Measurements from ENCODE around the gene TMEM273. TPM values are rescaled to one million over a fixed set of nuclear protein-coding genes. Genes with fewer than 3 reads are reported as not detected.

Gene TMEM273, protein sequence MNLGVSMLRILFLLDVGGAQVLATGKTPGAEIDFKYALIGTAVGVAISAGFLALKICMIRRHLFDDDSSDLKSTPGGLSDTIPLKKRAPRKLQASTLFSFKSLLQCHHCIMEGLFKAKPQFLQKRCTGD
- total RNA-seq = 17.6 TPM
- long read RNA-seq, transcript TMEM273-207 (6 exons, 614 nt) = major isoform, 8 of 13 reads
- long read RNA-seq, partial matches to known transcripts = 0 of 13 reads
- long read RNA-seq, other reads (novel, unspliced or antisense) = 5 of 13 reads

DNA sequence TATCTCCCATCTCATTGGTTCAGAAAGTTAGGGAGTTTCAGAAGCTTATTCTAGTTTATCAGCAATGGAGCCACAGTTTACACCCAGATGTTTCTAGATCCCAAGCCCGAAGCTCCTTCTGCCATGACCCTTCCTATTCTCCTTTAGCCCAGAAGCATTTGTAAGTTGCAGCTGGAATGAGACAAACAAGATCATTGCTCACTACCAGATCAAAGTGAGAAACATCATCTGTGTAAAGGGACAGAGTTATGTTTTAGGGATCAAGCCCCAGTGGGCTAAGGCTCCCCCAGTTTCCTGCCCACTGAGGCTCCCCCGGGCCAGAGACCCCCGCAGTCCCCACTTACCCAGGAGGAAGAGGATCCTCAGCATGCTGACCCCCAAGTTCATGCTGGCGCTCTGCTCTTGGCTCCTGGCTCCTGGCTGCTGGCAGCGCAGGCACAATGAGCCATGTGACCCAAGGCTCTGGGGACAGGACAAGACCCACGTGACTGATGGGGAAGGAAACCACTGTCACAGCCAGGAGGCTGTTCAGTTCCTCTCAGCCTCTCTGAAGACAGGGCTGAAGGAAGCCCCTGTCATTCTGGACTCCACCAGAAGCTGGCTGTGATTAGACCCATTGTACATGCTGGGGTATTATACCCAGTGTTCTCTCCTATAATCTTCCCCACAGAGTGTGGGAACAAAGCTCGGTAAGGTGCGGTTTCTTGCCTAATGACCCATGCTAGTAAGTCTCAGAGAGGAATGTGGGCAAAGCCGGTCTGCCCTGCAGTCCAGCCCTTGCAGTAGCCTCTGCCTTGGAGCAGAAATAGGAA, at the start of gene TMEM273:
TSS of gene TMEM273 (minus strand) at position 442 of the 812 bp plus-strand sequence. CDS start at position 387, 55 bp downstream.
- intact Hi-C loops (cut with micrococcal nuclease) = no loop called here
- DNase-seq (peak; percentile 88), ATAC-seq (peak; percentile 97)

DNA sequence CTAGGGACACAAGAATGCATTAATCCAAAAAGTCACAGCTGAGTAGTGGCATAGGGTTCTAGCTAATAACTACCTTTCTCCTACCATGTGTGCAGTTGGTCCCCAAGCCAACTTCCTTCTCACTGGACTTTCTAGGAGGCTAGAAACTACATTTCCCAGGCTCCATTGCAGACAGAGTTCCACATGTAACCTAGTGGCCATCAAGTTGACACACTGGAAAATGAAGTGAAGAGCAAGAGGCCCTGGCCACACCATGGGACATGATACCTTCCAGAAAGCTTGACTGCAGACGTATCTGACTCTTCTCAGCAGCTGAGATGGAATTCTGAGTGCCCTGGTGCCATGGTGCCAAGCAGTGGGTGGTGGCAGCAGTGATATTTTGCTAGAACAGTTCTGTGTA, 49.8 kb upstream of the TMEM273 start:
- intact Hi-C loops (cut with micrococcal nuclease) = loop anchor here (10.0 kb wide), 1 partner anchor 47 kb away; no protein-coding TSS in a partner anchor
- DNase-seq (no peak), ATAC-seq (no peak)

DNA sequence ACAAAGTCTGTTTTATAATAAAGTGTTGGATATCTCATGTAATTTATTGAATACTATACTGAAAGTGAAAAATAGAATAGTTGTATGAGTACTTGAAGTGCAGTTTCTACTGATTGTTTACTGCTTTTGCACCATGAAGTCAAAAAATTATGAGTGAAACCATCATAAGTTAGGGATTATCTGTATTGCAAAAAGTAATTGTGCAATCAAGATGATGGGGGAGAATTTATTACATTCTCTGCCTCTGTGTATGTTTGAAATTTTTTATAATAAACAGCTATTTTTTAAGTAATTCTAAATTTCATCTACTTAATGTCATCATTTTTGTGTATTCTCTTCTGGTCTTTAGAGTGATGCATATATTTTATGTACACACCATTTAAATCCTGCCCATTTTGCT, 47.2 kb upstream of the TMEM273 start:
- ATAC-seq (no peak), DNase-seq (no peak)
- intact Hi-C loops (cut with micrococcal nuclease) = loop anchor here (10.0 kb wide), 1 partner anchor 49 kb away; no protein-coding TSS in a partner anchor

DNA sequence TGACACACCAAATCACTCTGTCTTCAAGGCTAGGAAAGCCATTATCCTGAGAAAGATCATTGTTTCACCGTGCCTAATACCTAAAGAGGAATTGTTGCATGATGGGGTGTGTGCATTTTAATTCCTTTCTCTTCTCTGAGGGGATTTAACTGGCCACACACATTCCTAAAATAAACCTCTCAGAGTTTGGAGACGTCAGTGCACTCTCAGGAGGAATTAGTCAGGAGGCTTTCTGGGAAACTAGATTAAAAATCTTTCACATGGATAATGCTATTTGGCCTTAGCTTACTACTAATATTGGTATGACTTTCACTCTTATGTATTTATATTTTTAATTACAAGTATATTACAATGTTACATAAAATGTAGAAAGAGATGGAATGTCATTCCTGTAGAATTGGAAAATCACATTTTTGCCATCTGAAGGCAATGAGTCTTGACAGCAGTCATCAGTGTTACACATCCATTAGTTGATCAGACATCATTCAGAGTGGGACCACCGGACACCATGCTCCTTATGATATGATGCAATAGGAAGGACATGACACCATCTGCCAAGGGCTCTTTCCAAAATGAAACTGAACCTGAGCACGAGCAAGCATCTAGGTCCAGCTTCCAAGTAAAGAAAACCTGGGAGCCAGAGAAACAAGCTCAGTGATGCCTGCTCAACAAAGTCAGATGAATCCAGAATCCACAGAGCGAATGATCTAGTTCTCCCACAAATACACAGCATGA, 43.1 kb upstream of the TMEM273 start:
- no peak for ATAC-seq
- no peak for DNase-seq
- intact Hi-C loops (cut with micrococcal nuclease) = loop anchor here (10.0 kb wide), 1 partner anchor 54 kb away; no protein-coding TSS in a partner anchor

DNA sequence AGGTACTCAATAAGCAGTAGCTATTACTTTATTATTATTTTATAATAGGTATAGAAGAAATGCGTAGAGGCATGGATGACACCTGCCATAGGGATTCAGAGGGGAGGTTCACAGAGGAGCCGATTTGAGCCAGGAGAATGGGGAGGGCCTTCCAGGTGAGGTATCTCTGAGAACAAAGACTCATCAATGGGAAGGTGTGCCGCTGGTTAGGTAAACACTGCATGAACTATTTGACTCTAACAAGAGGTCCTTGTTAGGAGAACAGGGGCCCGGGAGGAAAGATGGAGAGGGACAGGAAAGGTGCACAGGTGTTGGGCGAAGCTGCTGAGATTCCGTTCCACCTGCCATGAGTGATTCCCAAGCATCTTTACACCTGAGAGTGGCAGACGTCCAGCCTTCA, 41.8 kb upstream of the TMEM273 start:
- ATAC-seq (no peak), DNase-seq (no peak)
- intact Hi-C loops (cut with micrococcal nuclease) = loop anchor here (10.0 kb wide), 1 partner anchor 55 kb away; no protein-coding TSS in a partner anchor

DNA sequence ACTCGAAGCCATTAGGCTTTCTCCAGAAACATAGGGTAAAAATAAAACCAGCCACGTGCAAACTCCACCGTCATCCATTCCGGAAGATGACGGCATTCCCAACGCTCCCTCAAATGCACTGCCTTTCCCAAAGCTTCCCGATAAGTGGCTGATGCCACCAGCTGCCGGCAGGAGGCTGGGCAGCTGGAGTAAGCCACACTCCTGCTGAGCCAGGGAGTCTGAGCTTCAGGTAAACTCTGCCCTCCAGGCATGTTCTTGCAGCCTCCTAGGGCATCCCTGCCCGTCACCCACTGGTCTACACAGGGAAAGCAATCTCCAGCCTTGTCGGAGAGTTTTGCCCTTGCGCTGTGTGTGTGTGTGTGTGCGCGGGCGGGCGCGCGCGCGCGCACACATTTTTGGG, 40.5 kb upstream of the TMEM273 start:
- intact Hi-C loops (cut with micrococcal nuclease) = no loop called here
- ATAC-seq (no peak), DNase-seq (no peak)

DNA sequence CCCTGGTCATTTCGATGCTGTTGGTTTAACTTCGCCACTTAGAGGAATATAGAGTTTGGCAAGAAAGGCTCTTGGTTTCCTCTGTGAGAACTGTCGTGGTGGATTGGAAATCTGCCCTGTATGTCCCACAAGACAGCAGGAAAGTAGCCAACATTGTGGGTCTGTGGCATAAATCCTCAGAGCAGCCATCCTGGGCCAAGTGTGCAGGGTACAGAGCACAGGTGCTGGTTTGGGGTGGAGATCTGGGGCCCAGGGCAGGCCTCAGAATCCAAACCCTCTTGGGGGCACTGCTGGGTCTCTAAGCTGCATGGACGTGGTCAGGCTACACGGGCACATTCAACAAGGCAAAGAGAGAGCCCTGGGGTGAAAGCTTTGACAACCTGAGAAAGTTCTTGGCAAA, 39.2 kb upstream of the TMEM273 start:
- intact Hi-C loops (cut with micrococcal nuclease) = no loop called here
- no peak for ATAC-seq
- no peak for DNase-seq

DNA sequence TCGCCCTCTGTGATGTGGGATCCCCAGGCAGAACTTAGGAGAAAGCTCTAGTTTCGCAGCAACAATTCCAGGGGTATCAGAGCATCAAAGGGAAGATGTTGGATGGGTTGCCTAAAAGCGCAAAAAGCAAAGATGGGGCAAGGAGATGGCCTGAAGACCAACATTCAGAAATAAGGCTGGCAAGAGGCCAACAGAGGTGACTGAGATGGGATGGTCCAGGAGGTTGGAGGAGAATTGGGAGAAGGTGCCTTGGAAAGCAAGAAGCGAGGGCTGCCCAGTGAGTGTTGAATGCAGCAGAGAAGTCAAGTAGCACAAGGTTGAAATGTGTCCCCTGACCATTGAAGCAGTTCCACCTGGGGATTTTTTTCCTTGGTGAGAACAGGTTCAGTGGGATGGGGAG, 38.4 kb upstream of the TMEM273 start:
- no peak for DNase-seq
- intact Hi-C loops (cut with micrococcal nuclease) = no loop called here

DNA sequence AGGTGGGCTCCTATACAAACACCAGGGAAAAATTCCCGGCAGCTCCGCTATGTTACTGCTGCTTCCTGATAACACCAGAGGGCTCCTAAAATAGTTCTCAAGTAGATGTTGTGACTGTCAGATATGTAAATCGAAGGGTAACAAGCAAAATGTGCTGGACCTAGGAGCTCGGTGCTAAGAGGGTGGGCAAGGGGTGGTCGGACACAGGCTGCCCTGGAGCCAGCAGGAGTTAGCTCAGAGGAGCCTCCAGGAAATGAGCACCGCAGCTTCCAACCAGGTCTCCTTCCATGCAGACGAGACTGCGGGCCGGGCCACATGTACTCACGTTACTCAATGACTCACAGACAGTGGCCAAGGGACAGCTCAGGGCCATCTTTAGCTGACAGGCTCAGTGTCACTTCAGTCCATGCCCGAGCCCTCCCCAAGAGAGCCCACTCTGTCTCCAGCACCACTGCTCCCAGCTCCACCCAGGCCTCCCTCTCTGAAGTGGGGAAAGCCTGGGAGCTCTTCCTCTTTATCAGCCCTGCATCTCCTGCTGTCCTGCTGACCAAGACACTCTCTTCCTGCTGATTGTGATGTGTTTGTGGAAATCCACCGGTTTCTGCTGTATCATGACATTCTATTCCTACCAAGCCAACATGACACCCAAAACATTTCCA, 37.2 kb upstream of the TMEM273 start:
- ATAC-seq (peak; percentile 85), DNase-seq (peak; percentile 49)
- intact Hi-C loops (cut with micrococcal nuclease) = no loop called here

More for the DNA sequence above, 38.4 kb upstream of the TMEM273 start:
- ATAC-seq = no peak

DNA sequence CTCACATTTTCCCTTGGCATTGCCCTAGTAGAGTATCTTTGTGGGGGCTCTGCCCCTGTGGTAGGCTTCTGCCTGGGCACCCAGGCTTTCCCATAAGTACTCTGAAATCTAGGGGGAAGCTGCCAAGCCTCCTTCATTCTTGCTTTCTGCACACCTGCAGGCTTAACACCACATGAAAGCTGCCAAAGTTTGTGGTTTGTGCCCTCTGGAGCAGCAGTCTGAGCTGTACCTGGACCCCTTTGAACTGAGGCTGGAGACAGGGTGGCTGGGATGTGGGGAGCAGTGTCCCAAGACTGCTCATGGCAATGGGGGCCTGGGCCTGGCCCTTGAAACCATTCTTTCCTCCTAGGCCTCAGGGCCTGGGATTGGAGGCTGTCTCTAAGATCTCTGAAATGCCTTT, 35.0 kb upstream of the TMEM273 start:
- intact Hi-C loops (cut with micrococcal nuclease) = no loop called here
- DNase-seq = no peak
- ATAC-seq = no peak

DNA sequence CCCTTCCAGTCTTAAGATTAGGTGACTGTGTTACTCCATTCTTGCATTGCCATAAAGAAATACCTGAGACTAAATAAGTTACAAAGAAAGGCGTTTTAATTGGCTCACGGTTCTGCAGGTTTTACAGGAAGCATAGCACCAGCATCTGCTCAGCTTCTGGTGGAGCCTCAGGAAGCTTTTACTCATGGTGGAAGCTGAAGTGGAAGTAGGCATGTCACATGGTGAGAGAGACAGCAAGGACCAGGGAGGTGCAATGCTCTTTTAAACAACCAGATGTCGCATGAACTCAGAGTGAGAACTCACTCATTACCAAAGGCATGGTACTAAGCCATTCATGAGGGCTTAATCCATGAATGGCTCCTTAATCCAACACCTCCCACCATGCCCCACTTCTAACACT, 34.0 kb upstream of the TMEM273 start:
- ATAC-seq = no peak
- intact Hi-C loops (cut with micrococcal nuclease) = no loop called here
- DNase-seq = no peak

DNA sequence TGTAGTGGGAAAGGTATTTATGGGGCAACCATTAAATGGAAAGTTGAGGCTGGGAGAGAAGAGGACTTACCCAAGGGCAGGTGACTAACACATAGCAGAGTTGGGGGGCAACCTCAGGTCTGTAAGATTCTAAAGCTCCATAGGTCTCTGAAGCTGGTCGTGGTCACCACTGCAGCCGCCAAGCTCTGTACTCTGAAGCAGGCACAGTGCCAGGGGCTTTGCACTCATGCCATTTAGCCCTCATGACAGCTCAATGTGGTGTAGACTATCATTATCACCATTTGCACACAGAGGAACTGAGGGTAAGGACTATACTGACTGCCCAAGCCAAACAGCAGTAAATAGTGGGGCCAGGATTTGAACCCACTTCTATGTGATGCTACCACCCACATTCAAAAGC, 32.5 kb upstream of the TMEM273 start:
- DNase-seq (peak; percentile 67), ATAC-seq (peak; percentile 60)
- intact Hi-C loops (cut with micrococcal nuclease) = no loop called here

DNA sequence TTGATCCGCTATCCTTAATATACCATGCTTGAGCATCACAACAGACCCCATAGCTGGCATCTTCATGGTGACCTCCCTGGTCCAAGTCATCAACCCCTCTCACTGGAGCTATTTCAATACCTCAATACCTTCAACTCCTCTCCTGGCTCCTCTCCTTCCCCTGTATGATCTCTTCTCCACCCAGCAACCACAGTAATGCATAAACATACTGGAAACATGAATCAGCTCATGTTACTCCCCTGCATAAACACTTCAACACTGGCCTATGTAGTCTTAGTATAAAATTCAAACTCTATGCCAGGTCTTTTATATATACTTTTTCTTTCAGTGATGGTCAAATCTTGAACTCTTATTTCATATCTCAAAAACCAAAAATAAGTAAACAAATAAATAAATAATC, 31.8 kb upstream of the TMEM273 start:
- DNase-seq (no peak), ATAC-seq (no peak)
- intact Hi-C loops (cut with micrococcal nuclease) = no loop called here

DNA sequence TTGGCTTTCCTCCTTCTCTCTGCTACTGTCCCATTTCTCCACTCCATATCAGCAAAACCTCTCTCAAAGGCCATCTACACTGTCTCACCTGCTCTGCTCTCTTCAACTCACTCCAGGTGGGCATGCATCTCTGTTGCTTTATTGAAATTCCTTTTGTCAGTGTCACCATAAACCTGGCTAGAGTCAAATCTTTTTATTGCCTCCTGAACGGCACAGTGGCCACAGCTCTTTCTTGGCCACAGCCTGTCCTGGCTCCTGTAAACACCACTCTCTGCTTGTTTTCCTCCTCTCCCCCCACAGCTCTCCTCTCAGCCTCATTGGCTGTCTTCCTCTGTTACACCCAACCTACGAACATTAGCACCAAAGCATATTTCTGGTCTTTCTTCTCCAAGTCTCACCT, 31.1 kb upstream of the TMEM273 start:
- ATAC-seq (no peak), DNase-seq (no peak)
- intact Hi-C loops (cut with micrococcal nuclease) = no loop called here

DNA sequence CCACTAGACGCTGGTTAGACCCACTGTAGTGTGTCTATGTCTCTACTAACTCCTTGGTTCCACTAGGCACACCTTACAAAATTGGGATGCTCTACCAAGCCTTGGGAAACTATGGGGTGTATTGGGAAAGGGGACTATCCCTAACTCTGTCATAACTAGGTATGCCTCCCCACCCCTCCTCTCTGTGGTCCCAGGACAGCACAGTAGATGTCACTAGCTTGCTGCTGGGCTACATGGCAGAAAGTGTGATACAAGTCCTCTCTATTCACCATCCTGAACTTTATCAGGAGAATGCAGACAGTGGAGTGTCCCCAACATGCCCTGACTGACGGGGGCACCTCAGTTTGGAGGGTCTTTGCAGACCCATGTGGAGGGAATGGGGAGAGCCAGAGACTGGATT, 30.3 kb upstream of the TMEM273 start:
- DNase-seq = no peak
- peak; percentile 84 for ATAC-seq
- intact Hi-C loops (cut with micrococcal nuclease) = no loop called here

DNA sequence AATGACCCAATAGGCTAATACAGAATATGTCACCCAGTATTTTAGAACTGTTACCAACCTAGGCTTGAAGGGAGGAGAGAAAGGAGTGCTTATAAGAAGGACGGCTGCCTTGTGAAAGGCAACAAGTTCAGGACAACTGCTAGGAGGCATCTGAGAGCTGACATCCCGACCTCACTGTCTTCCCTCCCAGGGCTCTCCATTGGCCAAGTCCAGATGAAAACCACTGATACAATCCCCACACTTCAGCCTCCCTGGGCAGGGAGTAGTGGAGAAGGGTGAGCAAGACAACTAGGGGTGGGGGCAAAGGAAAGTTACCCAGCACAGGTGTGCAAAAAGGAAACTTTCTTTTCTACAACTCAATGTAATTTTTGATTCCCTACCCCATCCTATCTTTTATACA, 29.5 kb upstream of the TMEM273 start:
- ATAC-seq = no peak

DNA sequence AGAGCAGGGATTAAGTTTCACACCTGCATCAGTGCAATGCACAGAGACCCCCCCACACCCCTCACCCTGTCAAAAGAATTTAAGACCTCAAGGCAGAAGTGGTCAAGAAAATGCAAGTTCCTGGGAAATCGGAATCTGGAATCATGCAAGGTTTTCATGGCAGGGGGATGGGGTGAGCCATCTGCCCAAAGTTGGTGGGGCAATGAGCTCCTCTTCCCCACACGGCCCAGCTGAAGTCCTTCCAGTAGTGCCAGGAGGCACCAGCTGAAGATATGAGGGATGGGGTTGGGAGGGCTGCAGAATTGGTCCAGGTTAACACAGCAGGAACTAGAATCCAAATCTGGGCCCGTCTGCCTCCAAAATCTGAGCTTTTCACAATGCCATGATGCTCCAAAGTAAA, 25.0 kb upstream of the TMEM273 start:
- no peak for ATAC-seq
- intact Hi-C loops (cut with micrococcal nuclease) = no loop called here
- no peak for DNase-seq

More for the DNA sequence above, 29.5 kb upstream of the TMEM273 start:
- no peak for DNase-seq
- intact Hi-C loops (cut with micrococcal nuclease) = no loop called here

DNA sequence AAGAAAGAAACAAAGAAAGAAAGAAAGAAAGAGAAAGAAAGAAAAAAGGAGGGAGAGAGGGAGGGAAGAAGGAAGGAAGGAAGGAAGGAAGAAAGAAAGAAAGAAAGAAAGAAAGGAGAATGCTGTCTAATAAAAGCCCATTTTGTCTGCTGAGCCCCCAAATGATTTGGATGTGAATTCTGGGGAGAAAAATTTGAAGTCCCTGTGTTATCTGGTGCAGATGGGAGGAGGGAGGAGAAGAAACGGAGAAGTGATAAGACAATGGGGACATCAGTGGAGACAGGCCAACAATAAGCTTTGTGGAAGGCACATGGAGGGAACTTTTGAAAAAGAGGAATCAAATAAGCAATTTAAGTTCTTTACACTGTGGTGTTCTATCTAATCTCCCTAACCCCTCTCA, 24.6 kb upstream of the TMEM273 start:
- DNase-seq (no peak), ATAC-seq (no peak)
- intact Hi-C loops (cut with micrococcal nuclease) = no loop called here

DNA sequence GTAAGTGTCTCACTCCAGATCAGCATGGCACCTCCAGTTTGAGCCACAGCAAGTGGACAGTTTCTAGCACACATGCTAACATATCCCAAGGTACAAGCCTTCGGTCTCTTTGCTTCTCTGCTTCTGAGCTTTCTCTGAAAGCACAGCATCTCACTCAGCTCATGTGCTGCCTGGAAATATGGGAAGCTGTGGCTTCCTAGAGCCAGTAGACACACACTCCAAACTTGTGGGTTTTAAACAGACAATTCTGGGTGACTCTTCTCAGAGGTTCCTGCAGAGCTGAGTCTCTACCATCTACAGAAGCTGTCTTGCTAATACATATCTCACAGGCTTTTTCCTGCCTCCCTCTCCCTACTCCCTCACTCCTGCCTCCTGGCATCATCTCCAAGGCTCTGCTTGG, 23.9 kb upstream of the TMEM273 start:
- no peak for DNase-seq
- intact Hi-C loops (cut with micrococcal nuclease) = no loop called here
- ATAC-seq = no peak
